ENCODE results near the gene C4orf46.
A peak's percentile ranks its signal among the peaks of the same experiment; 100 is the strongest.

The C4orf46 gene

GRCh38 chr4:158657291-158657690 is 14.4 kb downstream of the C4orf46 start:
- H3K9ac ChIP-seq (ENCODE audit: low read depth, low read length, poor library complexity, severe bottlenecking), result no peak overlapping the region
- TF ChIP-seq EZH2phosphoT487 (IDR thresholded peaks at IDR 0.05; ENCODE audit: borderline replicate concordance) (no peak), CTCF (conservative IDR thresholded peaks at IDR 0.05; ENCODE audit: low read length) (no peak)
- no peaks in the 10 kb centered on the region for H3K27me3 ChIP-seq (ENCODE audit: insufficient read depth, low read length, poor library complexity, severe bottlenecking)
- H3K9me2 ChIP-seq (replicated peaks; ENCODE audit: low read depth, low read length), result no peaks in the 10 kb centered on the region
- no peaks in the 10 kb centered on the region for H3K4me1 ChIP-seq (ENCODE audit: insufficient read depth, low read length, poor library complexity, severe bottlenecking)
- no peaks in the 10 kb centered on the region for H4K20me1 ChIP-seq (ENCODE audit: insufficient read depth, low read length, poor library complexity, severe bottlenecking)
- H3F3A ChIP-seq (ENCODE audit: low read depth), result no peaks in the 10 kb centered on the region
- no peaks in the 10 kb centered on the region for H3K36me3 ChIP-seq (ENCODE audit: insufficient read depth, low read length)
- no peaks in the 10 kb centered on the region for H3K9me3 ChIP-seq (ENCODE audit: insufficient read depth, low read depth, low read length)
- no peak overlapping the region for H3K4me2 ChIP-seq (ENCODE audit: low read depth, low read length, poor library complexity, severe bottlenecking)
- H3K4me3 ChIP-seq (ENCODE audit: low read length, poor library complexity, severe bottlenecking), result no peak overlapping the region
- no peaks in the 10 kb centered on the region for H3K79me2 ChIP-seq (ENCODE audit: insufficient read depth, low read length)
- H2AFZ ChIP-seq (ENCODE audit: low read length), result no peak overlapping the region

- no peak overlapping the region for H2AFZ ChIP-seq (ENCODE audit: low read length)
- no peaks in the 10 kb centered on the region for H3K9me3 ChIP-seq (ENCODE audit: insufficient read depth, low read depth, low read length)
- no peak overlapping the region for H3K9ac ChIP-seq (ENCODE audit: low read depth, low read length, poor library complexity, severe bottlenecking)
- H3K79me2 ChIP-seq (ENCODE audit: insufficient read depth, low read length), result no peaks in the 10 kb centered on the region
- no peak overlapping the region for H3K4me2 ChIP-seq (ENCODE audit: low read depth, low read length, poor library complexity, severe bottlenecking)
- H3K4me1 ChIP-seq (ENCODE audit: insufficient read depth, low read length, poor library complexity, severe bottlenecking), result no peaks in the 10 kb centered on the region
- no peaks in the 10 kb centered on the region for H3F3A ChIP-seq (ENCODE audit: low read depth)
- H4K20me1 ChIP-seq (ENCODE audit: insufficient read depth, low read length, poor library complexity, severe bottlenecking), result no peaks in the 10 kb centered on the region
- H3K4me3 ChIP-seq (ENCODE audit: low read length, poor library complexity, severe bottlenecking), result no peak overlapping the region
- no peaks in the 10 kb centered on the region for H3K36me3 ChIP-seq (ENCODE audit: insufficient read depth, low read length)
- no peak for TF ChIP-seq EZH2phosphoT487 (IDR thresholded peaks at IDR 0.05; ENCODE audit: borderline replicate concordance)
- no peak for TF ChIP-seq CTCF (conservative IDR thresholded peaks at IDR 0.05; ENCODE audit: low read length)
- no peaks in the 10 kb centered on the region for H3K9me2 ChIP-seq (replicated peaks; ENCODE audit: low read depth, low read length)
- no peaks in the 10 kb centered on the region for H3K27me3 ChIP-seq (ENCODE audit: insufficient read depth, low read length, poor library complexity, severe bottlenecking)
These were observed 15.2 kb downstream of the C4orf46 start for GRCh38 chr4:158656439-158656838.

GRCh38 chr4:158652920-158653319 is 18.8 kb downstream of the C4orf46 start:
- no peaks in the 10 kb centered on the region for H3K79me2 ChIP-seq (ENCODE audit: insufficient read depth, low read length)
- no peaks in the 10 kb centered on the region for H3K9me2 ChIP-seq (replicated peaks; ENCODE audit: low read depth, low read length)
- H3K4me1 ChIP-seq (ENCODE audit: insufficient read depth, low read length, poor library complexity, severe bottlenecking), result no peaks in the 10 kb centered on the region
- no peaks in the 10 kb centered on the region for H3K36me3 ChIP-seq (ENCODE audit: insufficient read depth, low read length)
- H3K9me3 ChIP-seq (ENCODE audit: insufficient read depth, low read depth, low read length), result no peaks in the 10 kb centered on the region
- peak overlapping the region; percentile 19 for H3K4me2 ChIP-seq (ENCODE audit: low read depth, low read length, poor library complexity, severe bottlenecking)
- H3K27me3 ChIP-seq (ENCODE audit: insufficient read depth, low read length, poor library complexity, severe bottlenecking), result no peaks in the 10 kb centered on the region
- TF ChIP-seq EZH2phosphoT487 (IDR thresholded peaks at IDR 0.05; ENCODE audit: borderline replicate concordance) (no peak), CTCF (conservative IDR thresholded peaks at IDR 0.05; ENCODE audit: low read length) (no peak)
- H3K4me3 ChIP-seq (ENCODE audit: low read length, poor library complexity, severe bottlenecking), result peak overlapping the region; percentile 8
- H3F3A ChIP-seq (ENCODE audit: low read depth), result no peaks in the 10 kb centered on the region
- H2AFZ ChIP-seq (ENCODE audit: low read length), result peak overlapping the region; percentile 85
- H4K20me1 ChIP-seq (ENCODE audit: insufficient read depth, low read length, poor library complexity, severe bottlenecking), result no peaks in the 10 kb centered on the region
- H3K9ac ChIP-seq (ENCODE audit: low read depth, low read length, poor library complexity, severe bottlenecking), result no peak overlapping the region

Measured in Loucy (cell line).